Immature natural killer cell (primary cell): ENCODE measurements around the gene PPM1A. TPM values are rescaled to one million over a fixed set of nuclear protein-coding genes. Genes with fewer than 3 reads are reported as not detected.
"Not testable (repeated sequence)": the region's sequence is repeated elsewhere in the genome, so short reads cannot be mapped to it uniquely, and the experiment has no call there.

Experiments
- DNase-seq, 3 donors: peaks; one replicate each; pipeline ENCODE4 v3.0.0; 2022; ENCODE audit warnings: mixed read lengths in 1 of 3
- H3K27ac Mint-ChIP-seq, 6 donors: one replicate each; pipeline ENCODE4 v1.8.0; 2020; ENCODE audit warnings: mixed read lengths in 6 of 6, mild to moderate bottlenecking in 5 of 6, inconsistent platforms in 4 of 6, moderate library complexity in 3 of 6
- H3K27me3 Mint-ChIP-seq, 3 donors: one replicate each; pipeline ENCODE4 v1.8.0; 2020 to 2021; ENCODE audit warnings: low read depth in 3 of 3, mild to moderate bottlenecking in 3 of 3, mixed read lengths in 3 of 3, moderate library complexity in 3 of 3, inconsistent platforms in 1 of 3
- H3K36me3 Mint-ChIP-seq, 3 donors: one replicate each; pipeline ENCODE4 v1.8.0; 2020; ENCODE audit warnings: mixed read lengths in 3 of 3, inconsistent platforms in 2 of 3, mild to moderate bottlenecking in 2 of 3
- H3K4me1 Mint-ChIP-seq, 2 donors: one replicate each; pipeline ENCODE4 v1.8.0; 2020; ENCODE audit warnings: inconsistent platforms in 2 of 2, mild to moderate bottlenecking in 2 of 2, mixed read lengths in 2 of 2, moderate library complexity in 1 of 2
- H3K4me3 Mint-ChIP-seq, 5 donors: one replicate each; pipeline ENCODE4 v1.8.0; 2020; ENCODE audit warnings: mild to moderate bottlenecking in 5 of 5, mixed read lengths in 5 of 5, inconsistent platforms in 3 of 5, moderate library complexity in 3 of 5
- H3K9me3 Mint-ChIP-seq, 6 donors: one replicate each; pipeline ENCODE4 v1.8.0; 2020; ENCODE audit warnings: mild to moderate bottlenecking in 6 of 6, mixed read lengths in 6 of 6, inconsistent platforms in 4 of 6, moderate library complexity in 3 of 6
- polyA plus RNA-seq, 3 donors: library from polyadenylated mRNA; unstranded; fragments of 300-500 nt; fragmentation: Illumina TruSeq; gene quantifications; one replicate each; pipeline ENCODE4 v1.2.3, GENCODE V29; 2021

The PPM1A gene
- polyA plus RNA-seq, 3 donors from 2014 or later = 31.9 to 46.8 (median 45.5) TPM

- peaks cover 0 to 2% (median 0%) of the 10 kb centered on the region in 3 donors for H3K27me3 Mint-ChIP-seq
- no peaks in the 10 kb centered on the region for H3K9me3 Mint-ChIP-seq
- H3K27ac Mint-ChIP-seq = no peak overlapping the region
- H3K4me3 Mint-ChIP-seq = no peak overlapping the region
- peaks cover 0 to 6% (median 3%) of the 10 kb centered on the region in 3 donors for H3K36me3 Mint-ChIP-seq
- no peaks in the 10 kb centered on the region for H3K4me1 Mint-ChIP-seq
- no peak for DNase-seq
Observed at GRCh38 chr14:60300019-60300418, 51.0 kb downstream of the PPM1A start.

DNA sequence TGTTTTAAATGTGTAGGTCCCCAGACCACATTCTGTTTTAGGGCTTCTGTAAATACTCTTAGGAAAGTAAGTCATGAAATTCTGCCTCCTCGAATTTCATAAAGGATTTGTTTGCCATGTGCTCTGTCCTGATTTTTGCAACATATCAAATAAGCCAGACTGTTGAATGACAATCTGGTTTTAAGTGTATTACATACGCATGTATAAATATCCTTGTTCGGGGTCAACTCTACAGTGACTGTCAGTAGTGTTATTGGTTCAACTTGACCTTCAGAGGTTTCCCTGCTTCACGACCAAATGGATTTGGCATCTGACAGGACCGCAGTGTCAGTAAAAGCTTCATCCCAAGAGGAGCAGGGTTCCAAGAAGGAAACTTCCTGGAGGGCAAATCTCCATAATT, 52.7 kb downstream of the PPM1A start:
- peaks cover 0 to 2% (median 0%) of the 10 kb centered on the region in 3 donors for H3K27me3 Mint-ChIP-seq
- no peaks in the 10 kb centered on the region for H3K4me1 Mint-ChIP-seq
- H3K9me3 Mint-ChIP-seq = no peaks in the 10 kb centered on the region
- peaks cover 3 to 5% (median 3%) of the 10 kb centered on the region in 3 donors for H3K36me3 Mint-ChIP-seq
- DNase-seq = no peak
- H3K27ac Mint-ChIP-seq = peak overlapping the region in 1 of 6 donors; percentile 30
- H3K4me3 Mint-ChIP-seq = no peak overlapping the region

- no peak overlapping the region for H3K4me3 Mint-ChIP-seq
- peaks cover 0 to 4% (median 0%) of the 10 kb centered on the region in 3 donors for H3K36me3 Mint-ChIP-seq
Observed at GRCh38 chr14:60302663-60303062, 53.6 kb downstream of the PPM1A start.

DNA sequence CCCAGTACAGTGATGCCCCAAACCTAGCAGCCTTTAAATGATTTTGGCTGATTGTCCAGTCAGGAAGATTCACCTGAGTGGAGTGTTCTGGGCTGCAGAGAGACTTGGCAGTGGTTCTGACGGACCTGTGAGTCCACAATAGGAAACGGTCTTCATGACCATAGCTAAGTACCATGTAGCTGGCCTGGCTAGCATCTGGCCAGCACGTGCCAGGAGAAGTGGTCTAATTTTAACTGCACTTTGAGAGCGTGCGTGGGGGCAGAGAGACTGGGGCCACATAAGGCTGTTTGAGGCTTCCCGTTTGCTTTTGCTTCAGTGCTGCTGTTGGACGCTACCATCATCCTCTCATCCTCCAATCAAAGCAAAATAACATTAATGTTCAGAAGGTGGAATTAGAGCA, 54.7 kb downstream of the PPM1A start:
- H3K36me3 Mint-ChIP-seq = peaks cover 0 to 8% (median 0%) of the 10 kb centered on the region in 3 donors
- H3K4me1 Mint-ChIP-seq = no peaks in the 10 kb centered on the region
- H3K27ac Mint-ChIP-seq = no peak overlapping the region
- H3K27me3 Mint-ChIP-seq = peaks cover 0 to 2% (median 0%) of the 10 kb centered on the region in 3 donors
- no peak overlapping the region for H3K4me3 Mint-ChIP-seq
- no peaks in the 10 kb centered on the region for H3K9me3 Mint-ChIP-seq
- DNase-seq = no peak

More at GRCh38 chr14:60302663-60303062, 53.6 kb downstream of the PPM1A start:
- peaks cover 0 to 2% (median 0%) of the 10 kb centered on the region in 3 donors for H3K27me3 Mint-ChIP-seq
- no peaks in the 10 kb centered on the region for H3K9me3 Mint-ChIP-seq
- no peak for DNase-seq
- H3K4me1 Mint-ChIP-seq = no peaks in the 10 kb centered on the region
- peak overlapping the region in 1 of 6 donors; percentile 62 for H3K27ac Mint-ChIP-seq

DNA sequence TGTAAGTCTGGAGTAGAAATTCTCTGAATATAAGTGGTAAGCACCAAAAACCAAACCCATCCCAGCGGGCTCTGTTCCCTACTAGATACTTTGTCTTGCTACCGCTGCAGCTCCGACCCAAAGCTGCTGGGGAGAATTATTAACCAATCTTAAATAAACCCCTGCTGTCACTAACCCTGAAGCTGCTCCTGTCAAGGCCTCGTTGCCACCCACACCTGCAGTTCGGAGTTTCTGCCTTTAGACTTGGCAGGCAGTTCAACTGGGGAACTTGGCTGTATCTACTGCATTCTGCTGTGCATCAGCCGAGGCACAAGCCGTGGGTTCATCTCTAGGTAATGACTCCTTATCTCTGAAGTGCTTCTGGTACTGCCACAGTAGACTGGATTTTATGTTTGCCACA, 55.5 kb downstream of the PPM1A start:
- no peaks in the 10 kb centered on the region for H3K9me3 Mint-ChIP-seq
- no peaks in the 10 kb centered on the region for H3K4me1 Mint-ChIP-seq
- no peak overlapping the region for H3K4me3 Mint-ChIP-seq
- DNase-seq = no peak
- H3K27ac Mint-ChIP-seq = no peak overlapping the region
- peaks cover 0 to 8% (median 0%) of the 10 kb centered on the region in 3 donors for H3K36me3 Mint-ChIP-seq
- H3K27me3 Mint-ChIP-seq = peaks cover 0 to 4% (median 2%) of the 10 kb centered on the region in 3 donors

DNA sequence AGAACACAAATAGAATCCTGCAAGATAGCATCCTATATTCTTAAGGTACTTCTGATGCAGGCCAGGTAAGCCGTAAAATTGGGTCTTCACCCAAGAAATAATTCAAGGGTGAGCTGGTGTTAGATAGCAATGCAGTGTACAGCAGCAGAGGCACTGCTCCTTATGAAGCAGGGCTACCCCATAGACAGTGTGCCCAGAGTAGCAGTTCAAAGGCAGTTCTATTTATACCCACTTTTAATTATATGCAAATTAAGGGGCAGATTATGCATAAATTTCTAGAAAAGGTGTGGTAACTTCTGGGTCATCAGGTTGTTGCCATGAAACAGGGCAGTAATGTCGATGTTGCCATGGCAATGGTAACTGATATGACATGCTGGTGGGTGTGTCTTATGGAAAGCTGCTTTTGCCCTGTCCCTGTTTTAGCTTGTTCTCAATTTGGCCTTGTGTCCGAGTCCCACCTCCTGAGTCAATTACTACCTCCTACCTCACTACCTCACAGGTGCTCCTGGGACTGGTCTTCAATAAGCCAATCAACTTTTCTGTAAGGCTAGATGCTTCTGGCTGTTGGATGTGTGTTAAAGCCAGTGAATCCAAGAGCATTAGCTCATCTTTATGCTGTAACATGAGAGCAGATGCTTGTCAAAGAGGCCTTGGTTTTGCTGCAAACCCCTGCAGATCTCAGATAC, 61.0 kb downstream of the PPM1A start:
- no peak for DNase-seq
- Mint-ChIP-seq H3K27ac (no peak overlapping the region), H3K27me3 (peaks cover 3 to 6% (median 5%) of the 10 kb centered on the region in 3 donors), H3K4me3 (no peak overlapping the region), H3K9me3 (peaks cover 0 to 3% (median 0%) of the 10 kb centered on the region in 6 donors), H3K36me3 (peaks cover 0 to 9% (median 0%) of the 10 kb centered on the region in 3 donors), H3K4me1 (no peaks in the 10 kb centered on the region)

GRCh38 chr14:60311417-60311816, 62.4 kb downstream of the PPM1A start:
- H3K9me3 Mint-ChIP-seq = peaks cover 0 to 3% (median 0%) of the 10 kb centered on the region in 6 donors
- H3K27ac Mint-ChIP-seq = no peak overlapping the region

GRCh38 chr14:60313093-60313492, 64.1 kb downstream of the PPM1A start:
- Mint-ChIP-seq H3K4me3 (no peak overlapping the region), H3K36me3 (peaks cover 0 to 8% (median 0%) of the 10 kb centered on the region in 3 donors), H3K4me1 (no peaks in the 10 kb centered on the region), H3K9me3 (peaks cover 0 to 3% (median 0%) of the 10 kb centered on the region in 6 donors), H3K27ac (no peak overlapping the region), H3K27me3 (peaks cover 3 to 12% (median 6%) of the 10 kb centered on the region in 3 donors)
- no peak for DNase-seq

More at GRCh38 chr14:60311417-60311816, 62.4 kb downstream of the PPM1A start:
- H3K27me3 Mint-ChIP-seq = peaks cover 3 to 8% (median 6%) of the 10 kb centered on the region in 3 donors
- no peak overlapping the region for H3K4me3 Mint-ChIP-seq
- DNase-seq = no peak
- H3K4me1 Mint-ChIP-seq = no peaks in the 10 kb centered on the region
- H3K36me3 Mint-ChIP-seq = peaks cover 0 to 8% (median 0%) of the 10 kb centered on the region in 3 donors

DNA sequence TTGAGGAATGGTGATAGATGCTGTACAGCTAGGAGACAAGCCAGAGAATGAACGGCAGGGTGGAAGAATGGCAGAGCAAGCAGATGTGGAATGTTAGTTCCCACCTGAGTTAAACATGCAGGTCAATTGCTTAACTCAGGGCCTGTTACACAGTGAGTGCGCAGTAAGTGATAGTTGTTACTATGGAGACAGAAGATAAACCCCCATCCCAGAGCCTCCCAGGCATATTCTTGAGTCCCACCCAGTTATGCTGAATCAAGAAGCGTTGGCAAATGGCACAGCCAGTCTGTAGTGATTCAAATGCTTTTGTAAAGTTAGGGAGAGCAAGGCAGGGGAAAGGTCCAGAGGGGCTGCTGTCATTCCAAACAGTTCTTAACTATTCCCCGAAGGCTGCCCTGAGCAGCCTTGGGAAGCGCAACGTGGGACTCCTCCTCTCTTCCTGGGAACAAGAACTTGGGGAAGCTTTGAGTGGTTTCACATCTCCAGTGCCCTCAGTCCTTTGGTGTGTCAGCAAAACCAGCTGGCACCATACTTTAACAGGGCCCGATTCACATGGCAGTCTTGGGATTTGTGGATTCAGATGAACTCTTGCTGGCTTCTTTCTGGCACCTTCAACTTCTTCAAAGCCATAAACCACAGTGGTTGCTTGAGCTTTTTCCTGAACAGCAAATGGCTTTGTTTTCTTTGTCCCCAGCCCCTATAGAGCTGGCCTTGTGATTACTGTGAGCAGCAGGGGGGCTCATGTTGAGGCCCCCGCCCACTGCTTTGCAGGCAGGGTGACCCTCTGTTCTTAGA, 66.4 kb downstream of the PPM1A start:
- Mint-ChIP-seq H3K9me3 (peaks cover 0 to 3% (median 0%) of the 10 kb centered on the region in 6 donors), H3K4me1 (no peaks in the 10 kb centered on the region), H3K27me3 (peaks cover 1 to 8% (median 4%) of the 10 kb centered on the region in 3 donors), H3K36me3 (peaks cover 0 to 8% (median 0%) of the 10 kb centered on the region in 3 donors), H3K4me3 (no peak overlapping the region), H3K27ac (no peak overlapping the region)
- DNase-seq = no peak

- H3K27me3 Mint-ChIP-seq = peaks cover 0 to 8% (median 2%) of the 10 kb centered on the region in 3 donors
Observed at GRCh38 chr14:60317609-60318008, 68.6 kb downstream of the PPM1A start.

DNA sequence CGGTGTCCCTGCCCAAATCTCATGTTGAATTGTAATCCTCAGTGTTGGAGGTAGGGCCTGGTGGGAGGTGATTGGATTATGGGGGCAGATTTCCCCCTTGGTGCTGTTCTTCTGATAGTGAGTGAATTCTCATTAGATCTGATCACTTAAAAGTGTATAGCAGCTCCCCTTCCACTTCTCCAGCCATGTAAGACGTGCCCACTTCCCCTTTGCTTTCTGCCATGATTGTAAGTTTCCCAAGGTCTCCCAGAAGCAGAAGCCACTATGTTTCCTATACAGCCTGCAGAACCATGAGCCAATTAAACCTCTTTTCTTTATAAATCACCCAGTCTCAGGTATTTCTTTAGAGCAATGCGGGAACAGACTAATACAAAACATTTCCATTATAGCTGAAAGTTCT, 71.8 kb downstream of the PPM1A start:
- not testable (repeated sequence) for H3K9me3 Mint-ChIP-seq, H3K27ac Mint-ChIP-seq, H3K4me3 Mint-ChIP-seq, H3K27me3 Mint-ChIP-seq, H3K36me3 Mint-ChIP-seq, DNase-seq, H3K4me1 Mint-ChIP-seq

More at GRCh38 chr14:60317609-60318008, 68.6 kb downstream of the PPM1A start:
- Mint-ChIP-seq H3K9me3 (peaks cover 0 to 2% (median 0%) of the 10 kb centered on the region in 6 donors), H3K4me1 (no peaks in the 10 kb centered on the region), H3K36me3 (peaks cover 0 to 8% (median 0%) of the 10 kb centered on the region in 3 donors), H3K27ac (no peak overlapping the region), H3K4me3 (no peak overlapping the region)
- DNase-seq = no peak

DNA sequence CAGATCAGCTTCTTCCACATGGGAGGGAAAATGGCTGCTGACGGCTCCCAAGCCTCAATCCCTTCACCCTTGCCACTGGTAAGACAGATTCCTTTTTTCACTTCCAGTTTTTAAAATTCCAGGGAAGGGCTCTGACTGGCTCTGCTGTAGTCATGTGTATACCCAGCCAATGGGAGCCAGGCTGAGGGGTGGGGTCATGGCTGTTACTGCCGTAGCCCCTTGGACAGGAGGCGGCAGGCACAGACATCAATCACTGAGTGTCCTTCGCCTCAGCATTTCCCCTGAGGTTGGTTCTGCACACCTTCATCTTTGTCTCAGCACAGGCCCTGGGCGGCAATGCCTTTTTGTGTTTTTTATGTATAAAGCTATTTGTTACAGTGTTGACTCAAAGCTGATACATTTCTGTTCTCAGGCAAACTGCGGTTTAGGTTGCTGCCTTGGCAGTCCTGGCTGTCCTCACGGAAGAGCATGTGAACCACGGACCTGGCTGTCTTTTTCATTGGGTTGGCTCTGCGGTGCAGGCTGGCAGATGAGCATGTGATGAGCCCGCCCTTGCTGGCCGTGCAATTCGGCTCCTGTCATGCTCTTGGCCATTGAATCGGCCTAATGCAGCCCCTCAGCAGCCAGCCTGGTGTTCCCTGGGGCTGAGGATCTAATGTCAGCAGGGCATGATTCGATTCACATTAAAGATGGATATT, 74.3 kb downstream of the PPM1A start:
- no peak overlapping the region for H3K4me3 Mint-ChIP-seq
- H3K9me3 Mint-ChIP-seq = peaks cover 0 to 2% (median 0%) of the 10 kb centered on the region in 6 donors
- no peak overlapping the region for H3K27ac Mint-ChIP-seq
- peaks cover 4 to 10% of the 10 kb centered on the region in 2 donors for H3K4me1 Mint-ChIP-seq
- DNase-seq = no peak
- H3K27me3 Mint-ChIP-seq = peaks cover 4 to 16% (median 4%) of the 10 kb centered on the region in 3 donors
- H3K36me3 Mint-ChIP-seq = no peaks in the 10 kb centered on the region

- Mint-ChIP-seq H3K27ac (no peak overlapping the region), H3K4me1 (peaks cover 6 to 10% of the 10 kb centered on the region in 2 donors), H3K9me3 (peaks cover 0 to 2% (median 0%) of the 10 kb centered on the region in 6 donors), H3K36me3 (no peaks in the 10 kb centered on the region), H3K4me3 (no peak overlapping the region), H3K27me3 (peaks cover 4 to 20% (median 6%) of the 10 kb centered on the region in 3 donors)
- no peak for DNase-seq
Observed at GRCh38 chr14:60324837-60325236, 75.8 kb downstream of the PPM1A start.
